NCI-H1048 (cell line): Measurements from ENCODE around the gene MZB1.
A peak's percentile ranks its signal among the peaks of the same experiment; 100 is the strongest.
"Not testable (repeated sequence)": the region's sequence is repeated elsewhere in the genome, so short reads cannot be mapped to it uniquely, and the experiment has no call there.

Source experiments
- DNase-seq: peaks from one replicate; lab custom pipeline; 2025; lab: John Stamatoyannopoulos, UW

MZB1 gene

GRCh38 chr5:139410121-139410992 is 20.6 kb upstream of the MZB1 start:
- no peak for DNase-seq

- DNase-seq: not testable (repeated sequence)
Observed at GRCh38 chr5:139409116-139409515, 19.4 kb upstream of the MZB1 start.

- DNase-seq: no peak
Observed at GRCh38 chr5:139408191-139408590, 18.5 kb upstream of the MZB1 start.

- DNase-seq: no peak
Observed at GRCh38 chr5:139407517-139407916, 17.8 kb upstream of the MZB1 start.

DNA sequence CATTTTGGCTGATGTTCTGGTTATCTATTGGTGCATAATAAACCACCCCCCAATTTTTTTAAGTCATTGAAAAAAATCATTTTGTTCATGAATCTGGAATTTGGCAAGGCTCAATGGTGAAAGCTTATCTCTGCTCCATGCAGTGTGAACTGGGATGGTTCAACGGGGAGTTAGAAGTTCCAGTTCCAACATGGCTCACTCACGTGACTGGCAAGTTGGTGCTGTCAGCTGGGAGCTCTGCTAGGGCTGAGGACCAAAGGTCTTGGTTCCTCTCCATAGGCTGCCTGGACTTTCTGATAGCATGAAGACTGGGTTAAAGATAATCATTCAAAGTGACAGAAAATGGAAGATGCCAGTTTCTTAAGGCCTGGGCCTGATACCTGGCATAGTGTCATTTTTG is 17.2 kb upstream of the MZB1 start:
- no peak for DNase-seq

- DNase-seq: no peak
Observed at GRCh38 chr5:139404484-139404840, 14.7 kb upstream of the MZB1 start.

GRCh38 chr5:139403787-139404483 is 14.2 kb upstream of the MZB1 start, which contains the start of gene SPATA24:
TSS of gene SPATA24 (minus strand) at chr5:139404089. CDS start at chr5:139404060, 29 bp downstream.
- DNase-seq: peak; percentile 89

- no peak for DNase-seq
Observed at GRCh38 chr5:139403418-139403786, 13.7 kb upstream of the MZB1 start.

GRCh38 chr5:139402561-139403158 is 12.9 kb upstream of the MZB1 start:
- no peak for DNase-seq

GRCh38 chr5:139401546-139401945 is 11.8 kb upstream of the MZB1 start:
- no peak for DNase-seq

GRCh38 chr5:139399501-139400121 is 9.9 kb upstream of the MZB1 start:
- DNase-seq: no peak

DNA sequence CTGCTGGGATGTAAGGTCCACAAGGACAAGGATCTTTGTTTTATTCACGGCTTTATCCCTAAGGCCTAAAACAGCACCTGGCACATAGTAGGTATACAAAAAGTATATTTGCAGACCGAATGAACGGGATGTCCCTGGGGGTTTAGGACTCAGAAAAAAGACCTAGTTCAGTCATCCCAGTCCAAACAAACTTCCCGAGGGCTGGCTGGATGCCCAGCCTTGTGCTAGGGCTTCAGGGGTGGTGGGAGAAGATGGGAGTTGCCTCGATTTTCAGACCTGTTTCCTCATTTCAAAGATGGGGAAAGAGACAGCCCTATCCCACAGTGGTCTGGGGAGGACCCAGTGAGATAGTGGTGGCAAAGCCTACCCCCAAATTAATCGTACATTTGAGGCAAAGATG is 8.2 kb upstream of the MZB1 start:
- DNase-seq: no peak

- no peak for DNase-seq
Observed at GRCh38 chr5:139396691-139397090, 7.0 kb upstream of the MZB1 start.

DNA sequence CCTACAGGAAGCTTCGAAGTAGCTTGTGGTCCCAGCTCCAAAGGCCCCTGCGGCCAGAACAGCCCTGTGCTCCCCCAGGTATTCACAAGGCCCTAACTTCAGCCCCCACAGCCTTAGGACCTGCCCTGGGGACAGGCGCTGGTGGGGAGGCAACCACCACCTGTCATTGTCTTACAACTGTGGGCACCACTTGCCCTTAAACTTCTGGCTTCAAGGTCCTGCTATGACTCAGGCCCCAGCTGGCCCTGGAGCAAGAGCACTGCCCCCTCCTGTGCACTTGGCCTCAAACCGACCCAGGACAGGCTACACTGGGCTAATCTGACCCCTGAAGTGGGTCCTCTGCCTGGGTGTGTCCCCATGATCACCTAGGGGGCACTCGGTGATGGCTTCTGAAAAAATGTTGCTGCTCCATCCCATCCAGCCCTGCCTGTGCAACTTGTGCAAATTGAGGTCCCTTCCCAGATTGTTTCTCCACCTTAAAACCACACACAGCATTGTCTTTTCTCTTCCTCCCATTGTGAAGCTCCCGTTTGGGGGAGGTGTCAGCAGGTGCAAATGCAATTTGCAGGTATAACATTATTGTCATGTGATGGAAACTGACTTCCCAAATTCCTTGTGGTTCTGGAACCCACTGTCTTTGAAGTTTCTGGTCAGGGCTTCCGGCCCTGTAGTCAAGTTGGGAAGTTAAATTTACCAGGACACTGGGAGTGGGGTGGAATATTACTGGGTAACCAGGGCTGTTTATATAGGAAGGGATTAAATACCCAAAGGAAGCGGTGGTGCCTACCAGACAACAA is 6.3 kb upstream of the MZB1 start:
- no peak for DNase-seq

DNA sequence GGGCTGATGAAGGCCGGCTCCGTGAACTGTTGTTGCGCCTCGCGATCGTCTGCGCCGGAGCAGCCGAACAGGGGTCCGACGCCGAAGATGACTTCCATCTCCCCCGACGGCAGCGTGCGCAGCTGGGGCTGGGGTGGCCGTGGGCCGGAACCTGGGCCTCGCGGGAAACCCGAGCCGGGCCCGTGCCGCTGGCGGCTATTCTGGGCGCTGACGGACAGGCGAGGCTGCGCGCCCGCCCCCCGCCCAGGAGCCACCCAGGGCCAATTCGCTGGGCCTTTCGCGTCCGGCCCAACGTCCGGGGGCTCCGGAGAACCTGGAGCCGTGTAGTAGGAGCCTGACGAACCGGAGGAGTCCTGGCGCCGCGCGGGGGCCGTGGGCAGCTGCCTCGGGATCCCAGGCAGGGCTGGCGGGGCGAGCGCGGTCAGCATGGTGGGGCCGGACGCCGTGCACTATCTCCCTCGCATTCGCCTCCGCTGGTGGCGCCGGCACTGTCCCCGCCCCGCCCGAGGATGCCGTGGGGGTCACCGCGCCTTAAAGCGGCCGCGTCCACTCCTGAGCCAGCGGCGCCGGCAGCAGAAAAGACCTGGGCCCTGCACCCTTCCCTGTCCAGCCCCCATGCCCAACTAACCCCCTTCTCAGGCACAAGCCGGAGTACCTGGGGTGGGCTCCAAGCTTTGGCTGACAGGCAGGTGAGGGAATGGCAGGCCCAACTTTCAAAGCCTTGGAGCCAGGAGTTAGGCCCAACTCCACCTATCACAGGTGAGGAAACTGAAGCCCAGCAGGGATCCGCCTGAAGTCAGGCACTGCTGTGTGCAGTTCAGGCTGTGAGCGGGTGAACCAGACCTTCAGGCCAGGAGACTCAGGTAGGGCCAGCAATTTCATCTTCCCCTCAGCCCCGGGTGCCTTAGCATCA is 5.2 kb upstream of the MZB1 start, which contains the start of gene PROB1:
Gene PROB1, minus strand, starts transcription at position 451 of the 913 bp plus-strand sequence. Its CDS starts 23 bp downstream, at position 428.
- DNase-seq: no peak

DNA sequence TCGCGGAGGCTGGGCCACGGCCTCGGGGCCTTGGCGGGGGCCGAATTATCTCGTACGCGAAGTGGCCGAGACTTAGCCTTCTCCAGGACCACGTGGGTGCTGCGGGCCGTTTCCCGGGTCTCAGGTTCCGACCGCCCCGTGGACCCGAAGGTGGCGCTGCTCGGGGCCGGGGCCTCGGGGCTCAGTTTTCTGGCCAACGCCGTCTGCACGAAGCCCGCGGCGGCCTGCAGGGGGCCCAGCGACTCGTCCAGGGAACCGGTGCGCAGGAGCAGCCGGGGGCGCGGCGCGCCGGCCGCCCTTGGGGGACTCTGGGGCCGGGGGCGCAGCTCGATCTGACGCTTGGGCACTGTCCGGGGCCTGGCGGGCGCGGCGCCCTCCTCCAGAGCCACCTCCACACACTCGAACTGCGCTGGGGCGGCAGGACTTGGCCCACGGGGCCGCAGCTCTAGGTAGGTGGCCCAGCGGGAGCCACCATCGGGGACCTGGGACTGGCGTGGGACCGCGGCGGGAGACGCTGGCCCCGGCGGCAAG is 4.5 kb upstream of the MZB1 start:
- DNase-seq: no peak

DNA sequence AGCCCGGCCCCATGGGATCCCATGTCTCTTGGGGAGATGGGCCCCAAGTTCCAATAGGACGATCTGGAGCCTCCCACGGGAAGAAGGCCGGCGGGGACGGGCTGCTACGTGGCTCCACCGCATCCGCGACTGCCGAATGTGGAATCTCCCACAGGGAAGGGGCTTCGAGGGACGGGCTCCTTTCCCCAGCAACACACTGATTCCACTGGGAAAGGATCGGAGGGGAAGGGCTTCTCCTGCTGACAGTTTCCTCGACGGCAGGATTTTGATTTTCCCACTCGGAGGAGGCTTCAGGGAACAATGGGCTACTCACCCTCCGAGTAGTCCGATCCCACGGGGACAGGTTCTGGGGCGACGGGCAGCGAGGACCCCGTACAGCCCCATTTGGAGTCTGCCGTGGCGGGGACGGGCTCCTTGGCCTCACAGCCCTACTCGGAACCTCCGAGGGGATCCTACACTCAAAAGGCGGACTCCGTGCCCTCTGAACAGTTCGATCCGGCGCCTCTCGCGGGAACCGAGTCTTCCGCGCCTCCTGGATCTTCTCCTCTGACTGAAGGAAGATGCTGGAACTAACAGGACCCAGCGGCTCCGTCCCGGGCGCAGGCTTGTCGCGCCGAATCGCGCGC is 3.9 kb upstream of the MZB1 start:
- DNase-seq: no peak

DNA sequence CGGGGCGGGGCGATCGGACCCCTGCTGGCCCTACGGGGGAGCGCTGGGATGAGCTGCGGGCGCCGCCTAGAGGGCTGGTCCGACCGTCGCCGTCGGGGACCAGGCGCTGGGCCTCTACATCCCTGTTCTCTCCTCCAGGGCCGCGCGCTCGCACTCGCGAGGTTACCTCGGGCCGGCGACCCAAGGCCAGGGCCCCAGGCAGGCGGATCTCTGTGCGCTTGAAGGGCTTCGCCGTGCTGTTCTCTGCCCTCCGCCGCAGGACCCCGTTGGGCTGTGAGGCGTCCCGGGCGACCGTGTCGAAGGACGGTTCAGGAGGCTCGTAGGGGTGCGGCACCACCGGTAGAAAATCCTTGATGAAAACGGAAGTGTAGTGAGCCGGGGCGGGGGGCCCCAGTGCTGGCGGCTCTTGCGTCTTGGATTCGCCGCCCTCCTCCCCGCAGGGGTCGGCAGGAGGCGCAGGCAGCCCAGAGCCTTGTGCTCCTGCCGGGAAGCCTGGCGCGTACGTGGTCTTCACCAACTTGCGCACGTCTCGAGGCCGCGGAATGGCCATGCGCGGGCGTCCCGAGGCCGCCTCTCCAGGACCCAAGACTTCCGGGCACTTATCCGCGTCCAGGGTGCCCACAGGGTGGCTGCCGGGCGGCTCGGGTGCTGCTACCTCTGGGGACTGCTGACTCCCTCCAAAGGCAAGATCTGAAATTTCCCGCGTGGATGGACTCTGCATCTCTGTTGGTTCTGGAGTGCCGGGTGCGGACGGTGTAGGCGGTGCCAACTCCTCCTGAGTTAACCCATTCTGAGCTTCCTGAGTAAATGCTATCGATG is 3.2 kb upstream of the MZB1 start:
- DNase-seq: no peak

DNA sequence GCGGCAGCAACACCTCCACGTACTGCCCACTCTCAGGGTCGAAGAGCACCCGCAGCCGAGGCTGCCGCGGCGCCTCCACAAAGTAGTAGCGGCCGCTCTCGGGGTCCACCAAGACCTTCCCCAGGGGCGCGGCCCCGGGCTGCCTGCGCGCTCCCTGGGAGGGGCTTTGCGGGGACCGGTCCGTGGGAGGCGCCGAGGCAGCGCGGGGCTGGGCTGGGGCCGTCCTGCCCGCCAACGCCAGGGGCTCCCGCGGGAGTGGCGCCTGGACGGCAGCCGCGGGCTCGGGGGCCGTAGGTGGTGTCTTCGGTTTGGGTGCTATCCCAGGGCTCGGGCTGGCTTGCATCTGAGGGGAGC is 2.6 kb upstream of the MZB1 start:
- no peak for DNase-seq
